ENCODE results near the gene DKK3.

DKK3 gene

DNA sequence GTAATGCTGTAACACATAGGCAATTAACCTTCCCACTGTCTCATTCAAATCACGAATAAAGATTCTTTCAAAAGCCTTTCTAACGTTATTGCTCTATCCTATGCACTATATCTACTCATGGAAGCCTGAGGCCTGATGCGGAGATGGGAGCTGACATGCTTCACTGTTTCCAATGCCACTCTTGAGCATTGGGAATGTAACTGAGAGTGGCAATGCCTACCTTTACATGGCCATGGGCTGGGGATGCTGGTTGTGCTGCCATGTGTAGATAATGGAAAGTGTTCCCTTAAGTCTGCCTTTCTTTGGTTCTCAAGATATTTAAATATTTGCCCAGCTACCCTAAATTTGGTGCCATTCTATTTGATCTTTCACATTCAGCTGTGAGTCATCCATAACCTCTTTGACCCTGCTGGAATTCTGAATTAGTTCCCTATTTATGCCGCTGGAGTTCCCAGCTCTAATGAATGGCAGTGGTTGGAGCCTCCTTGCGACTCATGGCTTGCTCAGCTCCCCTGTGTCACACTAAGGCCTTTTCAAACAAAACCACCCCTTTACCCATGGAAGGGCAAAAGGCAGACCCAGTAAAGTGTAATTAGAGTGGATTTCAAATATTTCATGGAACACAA, 21.4 kb upstream of the DKK3 start:
- no peak for DNase-seq (ENCODE audit: low spot score)

DNA sequence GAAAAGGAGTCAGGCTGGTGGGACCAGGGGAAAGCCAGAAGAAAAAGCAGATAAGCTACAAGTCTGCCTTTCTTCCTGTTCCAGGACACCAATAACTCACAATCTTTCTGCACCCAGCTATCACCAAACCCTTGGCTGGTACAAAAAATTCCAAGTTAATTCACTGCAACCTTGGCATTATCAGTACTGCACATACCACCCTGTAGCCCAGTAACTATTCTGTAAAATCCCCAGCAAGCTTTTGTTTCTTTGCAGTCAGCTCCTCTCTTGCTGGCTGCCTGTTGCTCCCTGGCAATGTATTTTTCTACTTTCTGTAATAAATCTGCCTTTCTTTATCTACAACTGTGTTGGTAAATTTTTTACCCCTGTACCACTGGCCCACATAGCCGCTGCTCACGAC, 20.7 kb upstream of the DKK3 start:
- no peak for DNase-seq (ENCODE audit: low spot score)

DNA sequence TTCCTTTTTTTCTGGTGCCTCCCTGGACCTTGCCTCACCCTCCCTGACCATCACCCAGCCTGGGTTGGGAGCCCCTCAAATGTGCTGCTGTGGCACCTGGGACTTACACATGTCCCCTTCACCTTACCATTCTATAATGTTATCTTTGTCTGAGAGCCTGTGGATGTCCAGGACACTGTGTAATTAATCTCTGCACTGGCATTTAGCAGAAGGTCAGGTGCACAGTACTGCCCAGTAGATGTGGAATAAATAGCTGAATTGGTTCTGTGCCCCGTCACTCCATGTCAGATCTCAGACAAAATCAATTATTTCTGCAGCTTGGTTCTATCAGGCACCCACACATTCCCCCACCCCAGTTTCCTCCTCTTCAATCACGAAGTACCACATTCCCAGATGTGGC, 19.9 kb upstream of the DKK3 start:
- DNase-seq (ENCODE audit: low spot score): no peak

DNA sequence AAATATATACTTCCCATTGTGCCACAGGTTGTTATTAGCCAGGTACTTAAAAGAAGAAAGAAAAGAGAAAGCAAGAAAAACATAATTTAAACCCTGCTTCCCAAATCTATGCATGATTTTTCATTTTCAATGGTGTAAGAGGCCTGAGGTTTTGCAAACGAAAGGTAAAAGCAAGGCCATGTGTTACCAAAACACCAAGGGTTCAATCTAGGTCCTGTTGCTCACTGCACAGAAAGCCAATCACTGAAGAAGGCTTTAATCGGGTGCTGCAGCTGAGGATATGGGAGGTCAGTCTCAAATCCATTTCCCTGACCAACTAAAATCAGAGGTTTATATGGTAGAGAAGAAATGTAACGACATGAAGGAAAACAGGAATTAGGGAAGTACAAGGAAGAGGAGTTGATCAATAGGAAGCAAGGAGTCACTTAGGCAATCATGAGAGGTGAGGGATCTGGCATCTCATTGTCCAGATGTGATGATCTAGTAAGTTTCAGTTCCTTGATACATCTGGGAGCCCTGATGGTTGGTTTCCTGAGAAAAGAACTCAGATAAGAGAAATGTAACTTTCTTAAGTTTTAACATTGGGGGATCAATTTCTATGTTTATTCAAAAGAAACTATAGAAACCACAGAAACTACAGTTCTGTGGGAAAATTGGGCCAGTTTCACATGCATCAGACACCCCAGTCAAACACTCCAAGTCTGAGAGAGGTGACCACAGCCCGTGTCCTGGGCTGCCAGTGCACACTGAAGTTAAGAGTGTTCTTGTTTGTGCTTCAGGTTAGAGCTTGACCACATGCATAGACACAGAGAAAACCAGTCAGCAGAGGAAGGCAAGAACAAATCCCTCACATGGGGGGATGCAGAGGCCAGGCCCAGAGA, 18.1 kb upstream of the DKK3 start:
- no peak for DNase-seq (ENCODE audit: low spot score)

DNA sequence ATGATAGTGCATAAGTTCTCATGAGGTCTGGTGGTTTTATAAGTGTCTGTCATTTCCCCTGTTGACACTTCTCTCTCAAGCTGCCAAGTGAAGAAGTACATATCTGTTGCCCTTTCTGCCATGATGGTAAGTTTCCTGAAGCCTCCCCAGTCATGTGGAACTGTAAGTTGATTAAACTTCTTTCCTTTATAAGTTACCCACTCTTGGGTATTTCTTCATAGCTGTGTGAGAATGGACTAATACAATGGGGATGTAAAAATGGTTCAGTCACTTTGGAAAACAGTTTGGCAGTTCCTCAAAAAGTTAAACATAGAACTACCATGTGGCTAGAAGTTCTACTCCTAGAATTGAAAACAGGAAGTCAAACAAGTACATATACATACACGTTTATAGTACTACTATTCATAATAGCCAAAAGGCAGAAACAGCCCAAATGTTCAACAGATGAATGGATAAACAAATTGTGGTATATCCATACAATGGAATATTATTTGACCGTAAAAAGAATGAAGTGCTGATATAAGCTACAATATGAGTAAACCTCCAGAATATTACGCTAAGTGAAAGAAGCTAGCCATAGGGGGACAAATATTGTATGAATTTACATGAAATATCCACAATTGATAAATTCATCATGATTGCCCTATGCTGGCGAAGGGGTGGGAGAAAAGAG, 16.0 kb upstream of the DKK3 start:
- no peak for DNase-seq (ENCODE audit: low spot score)

DNA sequence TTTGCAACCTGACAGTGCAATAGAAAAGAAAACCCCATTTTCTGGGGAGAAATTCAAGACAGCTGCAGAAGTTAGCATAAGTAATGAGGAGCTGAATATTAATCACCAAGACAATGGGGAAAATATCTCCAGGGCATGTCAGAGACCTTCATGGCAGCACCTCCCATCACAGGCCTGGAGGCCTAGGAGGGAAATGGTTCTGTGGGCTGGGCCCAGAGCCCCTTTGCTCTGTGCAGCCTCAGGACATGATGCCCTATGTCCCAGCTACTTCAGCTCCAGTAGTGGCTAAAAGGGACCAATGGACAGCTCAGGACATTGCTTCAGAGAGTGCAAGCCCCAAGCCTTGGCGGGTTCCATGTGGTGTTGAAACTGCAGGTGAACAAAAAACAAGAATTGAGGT, 14.6 kb upstream of the DKK3 start:
- DNase-seq (ENCODE audit: low spot score): no peak

DNA sequence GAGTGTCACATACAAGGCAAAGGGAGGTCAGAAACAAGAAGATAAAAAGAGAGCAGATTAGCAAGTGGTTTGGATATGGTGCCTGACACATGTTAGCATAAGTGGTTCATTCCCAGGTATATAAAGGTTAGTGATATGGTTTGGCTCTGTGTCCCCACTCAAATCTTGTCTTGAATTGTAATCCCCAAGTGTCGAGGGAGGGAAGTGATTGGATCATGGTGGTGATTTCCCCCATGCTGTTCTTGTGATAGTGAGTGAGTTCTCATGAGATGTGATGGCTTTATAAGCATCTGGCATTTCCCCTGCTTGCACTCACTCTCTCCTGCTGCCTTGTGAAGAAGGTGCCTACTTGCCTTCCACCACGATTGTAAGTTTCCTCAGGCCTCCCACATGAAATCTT, 12.1 kb upstream of the DKK3 start:
- DNase-seq (ENCODE audit: low spot score): no peak

DNA sequence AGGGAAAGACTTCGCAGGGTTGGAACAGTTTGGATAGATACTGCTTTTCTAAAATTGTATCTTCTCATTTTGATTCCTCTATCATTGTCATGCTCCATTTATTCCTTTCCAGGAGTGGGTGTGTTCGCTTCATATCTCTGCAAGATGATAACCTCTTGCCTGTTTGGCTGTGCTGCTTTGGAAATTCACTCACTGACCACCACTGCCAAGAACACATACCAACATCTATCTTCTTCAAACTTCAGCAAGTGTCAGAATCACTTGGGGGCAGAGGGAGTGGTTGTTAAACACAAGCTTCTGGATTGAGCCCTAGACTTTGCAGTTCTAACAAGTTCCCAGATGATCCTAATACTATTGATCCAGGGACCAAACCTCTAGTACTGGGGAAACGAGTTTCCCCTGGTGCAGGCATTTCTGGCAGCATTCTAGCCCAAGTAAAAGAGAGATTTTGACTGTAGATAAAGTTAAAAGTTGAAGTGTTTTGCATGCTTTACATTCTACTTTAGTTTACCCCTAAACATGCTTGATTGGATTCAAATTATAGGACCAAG, 11.5 kb upstream of the DKK3 start:
- no peak for DNase-seq (ENCODE audit: low spot score)

DNA sequence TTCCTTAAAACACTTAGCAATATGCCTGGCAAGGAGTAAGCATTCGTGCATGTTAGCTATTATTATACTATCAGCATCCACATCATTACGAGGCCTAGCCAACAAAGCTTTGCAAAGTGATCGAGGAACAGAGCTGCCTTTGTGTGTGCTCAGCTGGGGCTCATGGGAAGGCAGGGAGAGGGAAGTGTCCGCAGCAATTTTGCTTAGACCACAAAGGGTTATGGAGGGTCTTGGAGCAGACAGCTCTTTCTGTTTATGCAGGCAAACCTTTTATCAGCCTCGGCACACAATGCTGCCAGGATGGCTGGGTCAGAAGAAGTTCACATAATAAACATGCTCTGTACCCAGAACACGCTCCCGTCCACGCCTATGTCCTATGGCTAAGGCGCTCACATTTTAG, 10.9 kb upstream of the DKK3 start:
- no peak for DNase-seq (ENCODE audit: low spot score)

DNA sequence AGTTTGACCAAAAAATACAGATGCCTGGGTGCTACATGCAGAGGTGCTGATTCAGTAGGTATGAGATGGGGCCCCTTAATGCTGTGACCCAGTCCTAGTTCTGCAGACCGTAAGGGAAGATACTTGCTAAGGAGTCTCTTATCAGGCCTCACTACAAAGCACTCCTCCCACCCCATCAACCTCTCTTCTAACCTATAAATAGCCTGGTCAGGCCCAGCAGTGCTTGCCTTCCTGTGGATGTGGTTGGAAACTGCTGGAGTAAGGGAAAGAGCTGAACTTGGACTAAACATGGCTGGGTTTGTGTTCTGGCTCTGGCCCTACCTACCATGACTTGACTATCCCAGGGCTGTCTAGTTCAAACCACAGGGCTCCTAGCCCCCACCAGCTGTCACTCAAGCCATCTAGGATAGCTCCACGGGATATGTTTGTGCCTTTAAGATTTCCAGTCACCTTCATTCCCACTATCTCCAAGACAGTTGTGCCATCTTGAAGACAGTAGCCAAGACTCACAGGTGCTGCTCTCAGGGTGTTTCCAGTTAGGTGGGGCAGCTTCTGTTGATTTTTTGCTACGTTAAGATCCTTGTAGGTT, 9.5 kb upstream of the DKK3 start:
- no peak for DNase-seq (ENCODE audit: low spot score)

DNA sequence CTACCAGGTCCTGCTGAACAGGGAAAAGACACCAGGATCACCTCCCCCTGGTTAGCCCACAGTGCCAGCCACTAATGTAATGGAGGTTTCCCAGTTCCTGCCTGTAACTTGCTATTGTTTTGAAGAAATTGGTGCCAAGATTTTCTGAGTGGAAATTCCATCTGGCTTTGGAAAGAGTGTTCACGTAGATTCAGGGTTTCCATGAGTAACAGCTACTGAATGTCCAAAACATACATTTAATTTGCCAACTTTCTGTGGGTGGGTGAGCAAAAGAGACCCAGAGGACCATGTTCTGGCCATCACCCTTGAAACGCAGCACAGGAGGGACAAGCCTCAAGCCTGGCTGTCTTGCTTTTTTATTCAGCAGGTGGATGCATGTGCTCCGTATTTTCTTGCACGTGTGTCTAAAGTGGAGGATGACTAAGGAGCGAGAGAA, 8.8 kb upstream of the DKK3 start:
- no peak for DNase-seq (ENCODE audit: low spot score)

DNA sequence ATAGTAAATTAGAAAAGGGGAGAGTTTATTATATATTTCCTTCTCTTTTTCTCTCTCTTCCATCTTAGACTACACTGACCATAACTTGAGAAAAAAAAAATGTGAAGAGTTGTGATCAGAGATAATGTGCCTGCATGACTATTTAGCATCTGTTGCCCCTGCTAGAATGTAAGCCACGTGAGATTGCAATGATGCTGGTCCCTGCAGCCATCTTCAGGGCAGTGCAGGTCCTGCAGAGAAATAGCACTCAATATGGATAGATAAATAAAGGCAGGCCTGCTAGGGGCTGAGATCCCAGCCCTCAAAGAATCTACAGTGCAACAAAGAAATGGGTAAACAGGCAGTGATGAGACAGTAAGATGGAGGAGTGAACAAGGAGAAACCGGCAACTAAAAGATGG, 7.8 kb upstream of the DKK3 start:
- DNase-seq (ENCODE audit: low spot score): no peak

DNA sequence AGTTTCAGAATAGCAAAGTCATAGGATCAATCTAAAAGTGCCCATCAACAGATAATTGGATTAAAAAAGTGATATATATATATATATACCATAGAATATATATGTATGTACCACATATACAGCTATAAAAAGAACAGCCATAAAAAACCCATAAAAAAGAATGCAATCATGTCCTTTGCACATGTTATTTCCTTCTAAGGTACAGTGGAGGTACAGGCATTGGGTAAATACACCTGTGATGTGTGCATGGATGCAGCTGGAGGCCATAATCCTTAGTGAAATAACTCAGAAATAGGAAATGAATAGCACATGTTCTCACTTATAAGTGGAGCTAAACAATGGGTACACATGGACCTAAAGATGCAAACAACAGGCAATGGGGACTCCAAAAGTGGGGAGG, 7.1 kb upstream of the DKK3 start:
- no peak for DNase-seq (ENCODE audit: low spot score)

DNA sequence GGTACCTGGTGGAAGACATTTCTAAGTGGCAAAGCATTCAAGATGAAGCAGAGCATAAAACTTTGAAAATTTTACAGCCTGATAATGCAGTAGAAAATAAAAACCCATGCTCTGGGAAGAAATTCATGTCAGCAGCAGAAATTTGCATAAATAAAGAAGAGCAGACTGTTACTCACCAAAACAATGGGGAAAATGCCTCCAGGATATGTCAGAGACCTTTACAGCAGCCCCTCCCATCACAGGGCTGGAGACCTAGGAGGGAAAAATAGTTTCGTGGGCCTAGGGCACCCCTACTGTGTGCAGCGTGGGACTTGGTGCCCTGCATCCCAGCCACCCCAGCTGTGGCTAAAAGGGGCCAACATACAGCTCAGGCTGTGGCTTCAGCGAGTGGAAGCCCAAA, 5.4 kb upstream of the DKK3 start:
- DNase-seq (ENCODE audit: low spot score): no peak

DNA sequence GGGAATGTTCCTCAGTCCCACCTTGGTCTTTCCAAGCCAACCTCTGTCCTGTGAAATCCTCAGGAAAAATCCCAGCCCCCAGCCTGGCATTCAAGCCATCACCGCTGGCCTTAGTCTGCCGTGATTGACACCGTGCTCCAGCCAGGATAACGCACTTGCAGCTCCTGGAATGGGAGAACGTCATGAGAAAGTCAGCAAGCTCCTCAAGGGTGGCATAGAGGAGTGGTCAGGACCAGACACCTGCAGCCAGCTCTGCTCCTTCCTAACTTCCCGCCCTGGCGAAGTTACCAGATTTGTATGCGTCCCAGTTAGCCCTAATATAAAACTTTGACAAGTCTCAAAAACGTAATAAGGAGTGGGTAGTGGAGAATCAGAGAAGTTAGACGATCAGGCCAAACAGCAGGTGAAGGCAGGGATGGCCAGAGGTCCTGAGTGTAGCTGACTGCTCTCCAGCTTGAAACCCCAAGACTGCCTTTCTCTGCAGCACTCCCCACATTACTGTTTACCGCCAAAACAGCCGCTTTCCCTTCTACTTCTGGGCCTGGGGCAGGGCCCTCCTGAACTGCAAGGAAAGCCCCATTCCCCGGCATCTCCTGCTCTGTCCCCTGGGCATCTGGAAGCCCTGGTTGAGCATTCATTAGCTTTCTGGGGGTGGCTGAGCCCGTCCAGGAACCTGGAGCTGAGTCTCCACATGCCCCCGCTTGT, 1.3 kb upstream of the DKK3 start:
- no peak for DNase-seq (ENCODE audit: low spot score)

DNA sequence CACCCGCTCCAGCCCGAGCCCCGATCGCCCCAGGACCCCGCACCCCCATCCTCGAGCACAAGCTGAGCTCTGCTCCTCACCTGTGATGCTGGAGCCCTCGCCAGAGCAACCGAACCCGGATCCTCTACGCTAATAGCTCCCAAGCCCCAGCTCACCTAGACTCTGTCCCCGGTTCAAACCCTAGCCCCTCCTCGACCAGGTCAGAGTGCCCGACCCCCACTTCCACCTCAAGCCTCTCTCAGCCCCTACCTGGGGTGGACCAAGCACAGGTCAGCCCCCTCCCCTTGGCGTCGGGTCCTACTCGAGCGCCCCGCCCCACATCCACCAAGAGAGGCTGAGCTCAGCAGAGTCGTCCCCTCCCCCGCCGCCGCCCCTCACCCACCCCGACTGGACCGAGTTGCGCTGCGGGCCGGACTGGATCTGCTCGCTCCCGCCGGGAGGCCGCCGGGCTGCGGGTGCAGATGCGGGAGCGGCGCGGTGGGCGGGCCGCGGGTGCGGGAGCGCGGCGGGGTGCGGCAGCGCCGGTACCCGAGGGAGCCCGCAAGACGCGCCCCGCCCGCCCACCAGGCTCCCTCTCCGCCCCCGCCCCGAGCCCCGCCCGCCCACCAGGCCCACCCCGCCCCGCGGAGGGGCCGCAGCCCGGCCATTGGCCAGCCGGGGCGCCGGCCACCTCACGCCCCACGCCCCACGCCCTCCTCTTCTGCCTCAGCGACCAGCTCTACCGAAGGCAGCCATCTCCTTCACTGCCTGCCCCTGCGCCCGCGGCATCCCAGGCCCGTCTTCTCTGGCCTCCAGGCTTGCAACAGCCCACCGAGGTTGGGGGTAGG, 577 bp upstream of the DKK3 start:
- no peak for DNase-seq (ENCODE audit: low spot score)

DNA sequence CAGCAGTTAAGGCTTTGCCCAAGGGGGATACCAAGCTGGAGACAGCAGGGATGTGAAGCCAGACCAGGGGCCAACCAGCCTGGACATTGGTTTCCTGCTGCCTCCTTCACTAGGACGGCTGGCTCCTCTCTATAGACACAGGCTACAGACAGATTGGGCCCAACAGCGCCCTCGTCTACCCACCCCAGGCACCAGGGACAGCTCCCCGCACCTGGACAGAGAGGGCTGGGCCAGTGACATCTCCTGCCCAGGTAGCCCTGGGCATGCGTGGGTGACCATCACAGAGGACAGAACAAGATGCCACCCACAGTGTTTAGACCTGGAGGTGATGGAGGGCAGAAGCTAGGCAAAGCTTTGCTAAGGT, 1.2 kb downstream of the DKK3 start:
- DNase-seq (ENCODE audit: low spot score): no peak

DNA sequence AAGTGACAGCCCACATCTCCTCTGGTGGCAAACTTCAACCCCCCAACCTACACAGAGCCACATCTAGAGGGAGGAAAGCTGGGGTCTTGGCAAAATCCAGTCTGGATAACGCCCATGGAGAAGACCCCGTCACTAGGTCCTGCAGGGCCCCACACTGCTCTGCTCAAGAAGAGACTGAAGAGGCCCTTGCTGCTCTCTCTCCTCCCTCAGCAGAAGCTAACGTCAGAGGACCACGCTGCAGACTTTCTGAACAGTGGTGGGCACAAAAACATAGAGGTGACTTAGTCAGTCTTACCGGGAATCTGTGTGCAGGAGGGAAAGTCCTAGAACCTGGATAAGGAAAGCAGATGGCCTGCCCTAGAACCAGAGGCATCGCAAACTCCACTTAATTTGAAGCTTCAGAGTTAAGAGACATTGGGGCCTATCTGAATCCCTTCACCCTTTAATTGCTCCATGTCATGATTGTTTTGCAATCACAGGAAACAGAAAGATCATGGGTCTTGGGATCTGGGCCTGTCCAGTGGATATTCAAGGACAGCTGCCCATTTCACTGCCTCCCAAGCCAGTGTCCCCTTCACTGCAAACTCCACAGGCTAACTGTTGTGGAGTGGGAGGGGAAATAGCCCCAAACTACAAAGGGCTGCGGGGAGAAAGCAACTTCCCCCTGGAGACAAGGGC, 1.7 kb downstream of the DKK3 start:
- no peak for DNase-seq (ENCODE audit: low spot score)

DNA sequence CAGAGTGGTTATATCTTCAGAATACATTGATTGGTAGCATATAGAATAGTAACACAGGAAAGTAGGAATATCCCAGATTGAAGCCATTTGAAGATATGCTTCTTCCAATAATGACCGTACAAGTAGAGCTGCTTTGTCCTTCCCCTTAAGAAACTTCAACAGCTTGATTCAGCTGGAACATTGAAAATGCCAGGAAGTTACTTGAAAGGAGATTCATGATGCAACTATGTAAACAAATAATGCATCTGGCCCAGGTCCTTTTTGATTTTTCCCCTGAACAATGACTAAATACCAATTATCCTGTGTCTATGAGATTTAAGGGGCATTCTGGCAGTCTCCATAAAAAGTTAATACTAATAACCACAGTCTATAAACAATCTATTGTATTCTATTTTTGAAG, 3.0 kb downstream of the DKK3 start:
- DNase-seq (ENCODE audit: low spot score): no peak

DNA sequence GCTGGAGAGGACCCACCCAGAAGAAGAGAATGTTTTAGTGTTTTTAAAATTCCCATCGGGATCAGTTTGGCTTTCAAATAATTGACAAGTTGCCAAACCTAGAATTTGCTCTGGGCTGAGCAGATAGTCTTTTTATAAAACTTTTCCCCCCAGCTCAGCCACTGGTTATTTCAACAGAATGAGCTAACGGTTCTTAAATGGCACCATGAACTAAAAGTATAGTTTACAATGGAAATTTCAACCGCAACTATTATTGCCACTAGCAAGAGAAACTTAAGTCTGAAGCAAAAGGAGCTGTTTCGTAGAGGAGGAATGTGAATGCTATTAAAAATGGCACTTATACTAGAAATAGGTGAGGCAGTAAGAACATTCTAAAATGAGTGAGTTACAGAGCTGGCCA, 3.4 kb downstream of the DKK3 start:
- DNase-seq (ENCODE audit: low spot score): no peak

DNA sequence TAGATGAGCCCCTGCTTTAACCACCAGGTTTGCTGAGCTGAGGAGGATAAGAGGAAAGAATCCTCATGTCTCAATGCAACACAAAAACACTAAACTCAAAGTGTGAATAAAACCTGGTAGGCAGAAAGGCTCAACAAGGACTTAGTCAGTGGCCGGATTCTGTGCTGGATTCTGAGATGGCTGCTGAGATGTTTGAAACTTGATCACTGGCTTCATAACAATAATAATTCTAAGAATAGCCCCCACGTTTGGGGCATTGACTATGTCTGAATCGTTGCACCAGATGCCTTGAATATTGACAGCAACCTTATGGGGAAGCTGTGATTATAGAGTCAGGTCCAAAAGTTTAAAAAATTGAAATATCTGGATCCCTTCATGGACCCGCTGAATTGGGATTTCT, 4.6 kb downstream of the DKK3 start:
- DNase-seq (ENCODE audit: low spot score): no peak
